ENCODE results near the gene ADCY3.
A peak's percentile ranks its signal among the peaks of the same experiment; 100 is the strongest.

ADCY3 gene

DNA sequence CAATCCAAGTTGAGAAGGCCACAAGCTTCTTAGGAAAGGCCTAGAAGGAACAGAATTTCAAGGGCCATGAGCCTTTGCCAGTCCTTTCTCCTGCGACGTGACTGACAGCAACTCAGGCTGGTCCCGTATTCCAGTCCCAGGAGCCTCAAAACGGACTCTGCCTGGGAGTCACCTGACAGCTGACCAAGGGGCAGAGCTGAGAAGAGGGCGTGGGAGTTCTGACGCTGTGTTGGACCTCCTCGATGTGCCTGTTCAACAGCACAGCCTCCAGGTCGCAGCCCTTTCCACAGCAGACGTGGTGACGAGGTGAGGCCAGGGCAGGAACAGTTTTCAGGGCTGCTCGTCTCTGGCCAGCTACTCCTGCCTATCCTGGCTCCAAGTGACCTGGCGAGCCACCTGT, 89.3 kb downstream of the ADCY3 start:
- no peak for DNase-seq (ENCODE audit: low read depth in 3 of 3)

DNA sequence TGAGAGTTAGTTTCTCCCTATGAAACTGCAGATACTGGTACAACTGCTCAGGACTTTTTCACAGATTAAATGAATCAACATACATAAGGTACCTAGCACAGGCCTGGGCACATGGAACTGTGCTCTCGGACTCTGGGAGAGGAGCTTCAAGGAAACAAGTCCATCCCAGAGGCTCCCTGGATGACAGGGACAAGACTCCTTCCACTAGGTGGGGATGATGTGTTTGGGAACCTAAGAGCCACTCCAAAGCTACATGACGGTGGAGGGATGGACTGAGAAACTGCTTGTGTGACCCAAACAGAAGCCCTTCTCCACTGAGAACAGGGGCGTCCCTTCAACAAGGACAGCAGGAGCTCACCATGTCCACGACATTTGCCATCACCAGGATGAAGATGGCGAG, 89.7 kb downstream of the ADCY3 start:
- no peak for DNase-seq (ENCODE audit: low read depth in 3 of 3)

DNA sequence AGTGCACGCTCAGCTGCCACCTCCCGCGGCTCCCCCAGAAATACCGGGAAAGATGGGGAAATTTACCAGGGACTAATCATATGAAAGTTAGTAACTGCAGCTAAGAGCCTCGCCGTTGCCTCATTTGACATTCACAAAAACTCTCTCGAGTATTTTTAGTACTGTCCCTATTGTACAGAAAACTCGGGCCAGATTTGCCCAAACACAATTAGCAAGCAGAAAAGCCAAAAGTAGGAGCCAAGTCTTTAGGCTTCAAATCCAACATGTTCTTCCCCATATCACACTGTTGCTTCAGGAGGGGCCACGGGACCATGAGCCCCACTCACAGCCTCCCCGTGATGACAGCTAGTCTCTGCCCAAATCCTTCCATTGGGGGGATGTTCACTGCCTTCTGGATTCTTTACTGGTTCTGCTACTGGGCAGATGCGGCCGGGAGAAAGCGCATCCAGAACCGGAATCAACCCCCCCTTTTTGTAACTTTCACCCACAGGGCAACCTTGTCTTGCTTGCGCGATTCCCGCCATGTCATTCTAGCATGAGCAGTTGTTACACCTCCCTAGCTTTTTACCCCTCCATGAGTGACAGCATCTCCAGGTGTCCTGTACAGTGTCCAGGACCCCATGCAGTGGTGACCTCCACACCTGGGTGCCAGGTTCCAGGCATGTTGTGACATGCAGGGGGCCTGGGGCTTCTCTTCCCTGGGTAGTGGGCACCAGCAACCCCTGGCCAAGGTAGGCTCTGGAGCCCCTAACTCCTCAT, 91.6 kb downstream of the ADCY3 start:
- DNase-seq (ENCODE audit: low read depth in 3 of 3): no peak

DNA sequence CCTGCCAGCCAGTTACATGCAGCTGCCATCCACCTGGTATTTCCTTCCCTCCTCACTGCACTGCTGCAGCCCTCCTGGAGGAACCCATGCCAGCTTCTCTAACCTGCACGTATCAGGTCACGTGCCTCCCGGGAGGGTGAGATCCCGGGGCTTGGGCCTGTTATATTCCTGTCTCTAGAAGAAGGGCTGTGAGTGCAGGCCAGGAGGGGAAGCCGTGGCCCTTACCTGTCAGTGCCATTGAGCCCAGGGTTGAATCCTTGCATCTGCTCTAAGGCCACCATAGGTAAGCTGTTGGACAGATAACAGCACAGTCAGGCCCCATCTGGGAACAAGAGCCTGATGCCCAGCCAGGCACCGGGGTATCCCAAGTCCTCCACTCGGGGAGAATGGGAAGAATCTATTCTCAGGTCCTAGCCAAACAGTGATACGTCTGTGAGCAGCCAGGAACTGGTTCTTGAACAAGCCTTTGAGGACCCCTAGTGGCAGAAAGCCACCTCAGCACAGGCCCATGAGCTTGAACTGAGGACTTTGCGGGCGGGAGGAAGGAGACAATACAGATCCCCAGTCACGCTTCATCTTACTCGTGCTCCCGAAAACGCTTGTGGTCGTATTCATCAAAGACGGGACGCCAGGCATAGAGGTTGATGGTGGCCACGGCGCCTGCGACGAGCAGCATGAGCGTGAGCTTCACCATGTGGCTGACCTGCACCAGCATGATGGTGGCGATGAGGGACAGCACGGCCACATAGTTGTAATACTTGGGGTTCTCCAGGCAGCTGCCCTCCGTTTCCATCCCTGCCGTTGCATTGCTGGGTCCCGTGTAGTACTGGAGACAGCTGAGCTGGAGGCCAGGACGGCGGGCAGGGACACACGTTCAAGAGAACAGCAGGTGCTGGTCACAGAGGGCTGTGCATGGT, 92.5 kb downstream of the ADCY3 start:
- DNase-seq (ENCODE audit: low read depth in 3 of 3): peak; percentile 37 to 49 (median 43)

DNA sequence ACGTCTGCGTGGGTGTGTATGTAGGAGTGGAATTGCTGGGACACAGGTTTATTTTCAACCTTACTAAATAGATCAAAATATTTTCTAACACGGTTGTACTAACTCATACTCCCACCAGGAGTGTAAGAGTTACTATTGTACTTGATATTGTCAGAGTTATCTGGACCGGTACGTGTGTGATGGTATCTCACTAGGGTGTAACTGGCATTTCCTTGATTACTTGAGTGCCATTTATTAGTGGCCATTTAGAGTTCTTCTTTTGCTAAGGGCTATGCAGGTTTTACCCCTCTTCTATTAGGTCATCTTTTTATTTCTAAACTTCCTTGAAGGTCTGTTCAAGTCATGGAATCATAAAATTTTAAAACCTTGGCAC, 93.3 kb downstream of the ADCY3 start:
- no peak for DNase-seq (ENCODE audit: low read depth in 3 of 3)

DNA sequence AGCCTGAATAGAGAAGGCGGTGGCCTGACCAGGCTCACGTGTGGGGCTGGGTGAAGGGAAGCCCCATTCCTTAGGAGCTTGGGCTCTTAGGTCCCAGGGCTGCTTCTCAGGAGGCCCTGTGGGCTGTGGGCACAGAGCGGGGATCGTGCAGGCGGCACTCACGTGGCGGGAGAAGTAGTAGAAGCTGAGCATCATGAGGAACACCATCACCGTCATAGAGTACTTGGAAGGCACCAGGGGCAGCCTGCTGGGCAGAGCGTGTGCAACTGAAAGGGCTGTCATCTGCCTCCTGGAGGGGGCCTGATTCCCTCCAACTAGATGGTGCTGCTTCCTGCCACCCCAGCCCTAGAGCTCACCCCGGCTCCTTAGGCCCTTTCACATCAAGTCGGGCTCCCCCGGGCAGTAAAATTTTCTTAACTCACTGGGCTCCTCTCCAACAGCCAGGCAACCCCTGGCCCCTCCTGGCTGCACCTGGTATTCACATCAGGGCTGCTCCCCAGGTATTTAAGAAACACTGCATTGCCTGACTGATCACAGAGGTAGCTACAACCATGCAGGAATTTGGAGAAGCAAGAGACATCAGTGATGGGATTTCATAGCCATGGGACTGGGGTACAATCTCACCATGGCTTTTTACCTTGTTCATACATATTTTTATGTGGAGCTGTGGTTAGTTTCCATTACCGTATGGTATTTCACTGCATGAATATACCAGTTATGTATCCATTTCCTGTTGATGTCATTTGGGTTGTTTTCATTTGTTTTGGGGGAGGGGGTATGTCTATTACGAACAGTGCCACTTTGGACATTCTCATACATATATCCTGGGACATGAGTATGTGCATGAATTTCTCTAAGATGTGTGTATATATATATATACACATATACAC, 93.9 kb downstream of the ADCY3 start:
- DNase-seq (ENCODE audit: low read depth in 3 of 3): no peak

DNA sequence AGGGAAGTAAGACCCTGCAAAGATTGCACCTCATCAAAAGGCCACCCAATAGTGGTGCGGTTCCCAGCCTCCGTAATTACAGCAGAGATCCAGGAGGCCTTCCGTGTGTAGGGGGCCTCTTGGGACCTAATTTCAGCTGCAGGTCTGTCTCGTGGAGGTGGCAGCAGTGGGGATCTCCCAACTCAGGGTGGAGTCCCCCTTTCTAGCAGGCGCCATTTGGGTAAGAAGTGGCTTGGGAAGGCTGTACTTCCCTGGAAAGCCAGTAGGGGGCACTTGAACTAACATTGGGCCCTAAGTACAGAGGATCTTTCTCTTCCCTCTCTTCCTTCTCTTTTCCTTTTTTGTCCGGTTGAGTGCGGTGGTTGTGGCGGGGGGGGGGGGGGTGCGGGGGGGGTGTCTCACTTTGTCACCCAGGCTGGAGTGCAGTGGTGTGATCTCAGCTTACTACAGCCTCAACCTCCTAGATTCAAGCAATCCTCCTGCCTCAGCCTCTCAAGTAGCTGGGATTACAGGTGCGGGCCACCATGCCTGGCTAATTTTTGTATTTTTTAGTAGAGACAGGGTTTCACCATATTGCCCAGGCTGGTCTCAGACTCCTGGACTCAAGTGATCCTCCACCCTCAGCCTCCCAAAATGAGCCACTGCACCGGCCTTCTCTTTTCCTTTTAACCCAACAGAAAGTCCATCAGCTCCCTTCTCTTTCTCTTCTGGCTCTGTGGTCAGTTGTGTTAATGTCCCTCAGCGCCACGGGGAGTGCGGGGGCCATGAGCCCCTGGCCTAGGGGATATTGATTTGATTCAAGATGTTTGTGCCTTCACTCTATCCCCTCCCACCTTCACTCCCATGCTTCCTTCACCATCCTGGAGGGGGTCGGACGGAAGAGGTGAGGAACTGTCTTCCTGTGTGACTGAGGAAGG, 94.8 kb downstream of the ADCY3 start:
- peak in 2 of 3 donors; percentile 13 to 20 for DNase-seq (ENCODE audit: low read depth in 3 of 3)

DNA sequence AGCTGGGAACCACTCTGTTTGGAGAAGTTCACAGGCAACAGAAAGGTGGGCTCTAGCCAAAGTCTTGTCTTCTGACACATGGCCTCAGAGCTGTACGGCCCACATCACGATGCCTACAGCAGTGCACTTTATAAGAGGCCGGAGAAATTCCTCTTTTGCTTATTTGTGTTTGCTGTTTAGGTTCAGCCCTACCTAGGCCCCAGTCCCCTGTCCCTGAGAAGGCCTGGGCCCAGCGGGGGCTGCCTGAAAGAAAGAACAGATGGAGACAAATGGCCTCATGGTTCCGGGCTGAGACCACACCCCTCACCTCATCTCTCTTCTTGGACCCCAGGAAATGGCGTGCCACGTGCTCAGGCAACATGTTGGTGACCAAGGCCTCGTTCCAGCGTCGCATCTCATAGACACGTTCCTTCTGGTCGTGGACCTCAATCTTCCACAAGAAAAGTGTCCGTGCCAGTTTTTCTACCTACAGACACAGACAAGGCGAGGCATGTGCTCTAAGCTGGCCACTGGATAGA, 95.9 kb downstream of the ADCY3 start:
- DNase-seq (ENCODE audit: low read depth in 3 of 3): no peak

DNA sequence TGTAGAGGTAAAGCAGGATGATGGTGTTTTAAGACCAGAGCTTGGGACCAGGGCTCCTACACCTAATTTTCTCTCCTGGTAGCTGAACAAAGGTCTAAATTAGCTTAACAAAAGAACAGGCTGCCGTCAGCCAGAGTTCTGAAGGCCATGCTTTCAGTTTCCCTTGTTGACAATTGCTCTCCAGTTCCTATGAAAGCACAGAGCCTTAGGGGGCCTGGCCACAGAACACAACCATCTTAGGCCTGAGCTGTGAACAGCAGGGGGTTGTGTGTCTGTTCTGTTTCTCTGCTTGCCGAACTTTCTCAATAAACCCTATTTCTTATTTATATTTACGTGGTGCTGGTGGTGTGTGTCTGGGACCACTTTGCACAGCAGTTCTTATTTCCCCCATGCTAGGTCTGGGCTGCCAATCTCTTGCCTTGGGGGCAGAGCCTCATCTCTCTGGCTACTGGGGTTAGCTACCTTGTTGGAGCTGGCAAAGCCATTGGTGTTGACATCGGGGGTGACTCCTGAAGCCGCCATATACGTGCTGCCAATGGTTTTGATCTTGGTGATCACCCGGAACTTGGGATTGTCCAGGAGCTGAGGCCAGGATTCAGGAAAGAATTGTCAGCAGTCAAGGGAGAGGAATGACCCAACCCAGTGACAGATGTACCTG, 97.9 kb downstream of the ADCY3 start:
- no peak for DNase-seq (ENCODE audit: low read depth in 3 of 3)

DNA sequence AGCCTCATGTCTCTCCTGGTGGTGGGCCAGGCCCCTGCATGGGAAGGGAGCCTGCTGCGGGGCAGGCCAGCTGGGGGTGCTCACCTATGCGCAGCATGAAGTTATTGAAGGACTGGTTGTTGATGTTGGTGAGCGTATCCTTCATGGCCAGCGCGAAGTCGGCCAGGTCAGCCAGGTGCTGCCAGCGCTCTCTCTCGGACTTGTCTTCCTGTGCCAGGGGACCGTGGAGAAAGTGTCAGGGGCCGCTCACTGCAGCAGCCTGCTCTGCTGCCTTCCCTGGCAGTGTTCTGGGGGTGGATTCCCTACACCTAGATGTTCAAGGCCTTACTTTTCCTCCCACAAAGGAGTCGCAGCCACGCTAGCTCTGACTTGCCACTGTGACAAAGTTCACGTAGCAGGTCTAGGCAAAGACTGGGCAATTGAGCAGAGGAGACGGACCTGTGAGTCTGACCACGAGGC, 98.6 kb downstream of the ADCY3 start:
- DNase-seq (ENCODE audit: low read depth in 3 of 3): no peak

DNA sequence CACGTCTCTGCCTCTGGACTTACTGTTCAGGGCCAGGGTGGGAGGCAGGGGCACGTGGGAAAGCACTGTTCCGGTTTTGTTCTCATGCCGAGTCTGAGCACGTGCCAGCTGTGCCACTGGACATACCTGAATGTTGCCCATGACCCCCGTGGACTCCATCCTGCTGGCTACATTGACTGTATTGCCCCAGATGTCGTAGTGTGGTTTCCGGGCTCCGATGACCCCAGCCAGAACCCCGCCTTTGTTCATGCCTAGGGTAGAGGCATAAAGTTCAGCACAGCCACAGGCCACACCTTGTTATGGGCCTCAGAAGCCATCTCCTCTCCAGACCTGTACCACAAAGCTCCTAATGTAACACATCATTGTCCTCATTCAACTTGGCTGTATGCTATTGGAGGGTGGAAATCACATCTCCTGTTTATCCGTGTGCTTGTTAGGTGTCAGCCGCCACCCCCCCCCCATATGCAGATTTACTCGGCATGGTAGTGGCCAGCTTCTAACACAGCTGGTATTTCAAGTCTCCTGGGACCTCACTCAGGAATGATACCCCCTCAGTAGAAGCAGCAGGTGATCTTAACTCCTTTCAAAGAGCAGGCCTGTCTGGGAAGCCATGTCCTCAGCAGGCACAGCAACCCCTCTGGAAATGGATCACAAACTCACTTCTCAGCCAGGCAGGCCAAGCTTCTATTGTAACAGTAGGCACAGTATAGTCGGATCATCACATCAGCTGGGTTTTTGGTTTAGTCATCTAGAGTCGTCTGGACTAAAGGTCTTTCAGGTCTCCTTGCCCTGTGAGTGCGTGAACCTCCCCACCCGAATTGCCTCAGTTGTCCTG, 99.2 kb downstream of the ADCY3 start:
- no peak for DNase-seq (ENCODE audit: low read depth in 3 of 3)

DNA sequence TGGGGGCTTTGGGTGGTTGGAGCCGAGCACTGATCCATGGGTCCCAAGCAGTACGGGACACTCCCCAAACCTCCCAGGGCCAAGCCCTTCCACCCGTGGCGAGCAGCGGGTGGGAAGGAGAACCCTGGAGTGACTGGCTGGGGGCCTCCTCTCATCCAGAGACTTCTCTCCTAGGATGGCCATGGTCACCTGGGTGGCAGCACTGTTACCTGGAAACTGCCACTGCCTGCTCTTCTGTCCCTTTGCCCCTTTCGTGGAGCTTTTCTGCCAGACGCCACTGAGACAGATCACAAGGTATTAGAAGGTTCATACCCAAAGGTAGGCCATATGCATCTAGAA, 99.9 kb downstream of the ADCY3 start:
- no peak for DNase-seq (ENCODE audit: low read depth in 3 of 3)

DNA sequence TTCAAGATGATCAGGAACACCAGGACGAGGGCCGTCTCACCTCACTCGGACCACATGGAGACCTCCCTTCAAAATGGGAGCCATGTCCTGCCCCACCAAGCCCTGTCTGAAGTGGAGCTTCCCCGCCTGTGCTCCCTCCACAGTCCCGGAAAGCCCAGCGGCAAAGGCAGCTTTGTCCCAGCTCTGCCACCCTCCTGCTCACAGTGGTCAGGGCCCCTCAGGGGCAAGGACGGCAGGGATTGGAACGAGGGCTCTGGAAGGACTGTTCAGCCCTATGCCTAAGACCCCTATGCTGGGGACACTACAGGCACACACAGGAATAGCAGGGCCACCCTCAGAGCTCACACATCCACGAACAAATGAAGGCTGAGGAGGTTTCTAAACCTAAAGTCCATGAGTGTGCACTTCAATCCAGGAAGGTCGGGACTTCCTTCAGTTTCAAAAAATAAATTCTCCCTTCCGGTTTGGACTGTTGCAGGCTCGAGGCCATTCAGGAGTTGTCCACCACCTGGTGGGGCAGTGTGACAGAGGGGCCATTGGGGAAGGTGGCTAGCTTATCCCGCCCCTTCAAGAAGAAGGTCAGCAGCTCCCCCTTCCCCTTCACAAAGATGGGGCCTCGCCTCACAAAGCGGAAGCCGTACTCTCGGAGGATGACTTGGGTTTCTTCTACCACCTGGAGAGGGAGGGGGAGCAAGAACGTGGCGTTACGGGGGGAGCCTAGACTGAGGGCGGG, 100.4 kb downstream of the ADCY3 start:
- no peak for DNase-seq (ENCODE audit: low read depth in 3 of 3)

DNA sequence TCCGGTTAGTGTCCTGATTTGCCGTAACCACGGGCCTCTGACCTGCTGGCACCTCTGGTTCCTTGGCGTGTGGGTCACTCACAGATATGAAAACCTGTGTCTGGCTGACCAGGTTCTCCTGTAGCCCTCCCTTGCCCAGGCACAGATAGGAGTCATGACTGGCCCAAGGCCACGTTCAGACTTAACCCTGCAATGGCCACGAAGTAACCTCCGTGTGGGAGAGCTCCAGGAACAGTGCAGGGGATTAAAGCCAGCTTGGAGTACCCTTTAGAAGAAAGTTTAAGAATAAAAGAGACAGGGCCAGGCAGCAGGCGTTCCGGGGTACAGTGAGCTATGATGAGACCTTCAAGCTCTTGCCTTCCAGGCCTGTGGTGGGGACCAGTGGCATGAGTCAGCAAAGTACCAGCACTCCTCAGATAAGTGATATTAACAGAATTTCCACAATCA, 101.3 kb downstream of the ADCY3 start:
- DNase-seq (ENCODE audit: low read depth in 3 of 3): no peak

DNA sequence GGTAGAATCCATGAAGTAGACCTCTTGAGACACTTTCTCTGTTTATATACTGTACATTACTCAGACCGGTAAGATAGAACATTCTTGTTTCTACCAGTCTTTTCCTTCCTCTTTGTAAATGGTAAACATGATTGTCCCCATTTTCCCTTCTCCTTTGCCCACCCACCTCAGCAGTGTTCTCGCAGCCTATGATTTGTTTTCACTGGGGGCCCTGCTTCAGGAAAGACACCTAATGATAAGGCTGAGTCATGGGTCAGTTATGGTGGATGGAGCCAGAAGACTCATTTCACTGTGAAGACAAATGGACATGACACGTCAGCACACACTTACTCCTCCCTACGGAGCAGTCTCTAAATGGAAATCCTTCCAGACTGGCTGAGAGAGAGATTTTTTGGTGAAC, 103.2 kb downstream of the ADCY3 start:
- DNase-seq (ENCODE audit: low read depth in 3 of 3): no peak

DNA sequence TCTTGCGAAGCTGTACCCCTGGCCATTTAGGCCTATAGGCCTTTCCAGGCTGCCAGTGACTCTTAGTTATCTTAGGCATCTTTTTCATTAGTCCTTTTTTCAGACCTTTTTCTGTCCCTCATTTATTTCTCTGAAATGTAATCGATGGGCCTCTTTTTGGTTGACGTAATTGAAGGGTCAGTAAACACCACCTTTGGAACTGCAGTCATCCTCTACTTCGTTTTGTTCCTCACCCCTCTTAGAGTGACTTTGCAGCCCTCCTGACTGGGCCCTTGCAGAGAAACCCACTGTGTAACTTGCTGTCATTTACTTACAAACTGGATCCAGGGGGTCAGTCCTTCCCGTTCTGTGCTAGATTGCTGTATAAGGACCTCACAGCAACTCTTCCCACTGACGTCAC, 103.6 kb downstream of the ADCY3 start:
- no peak for DNase-seq (ENCODE audit: low read depth in 3 of 3)

DNA sequence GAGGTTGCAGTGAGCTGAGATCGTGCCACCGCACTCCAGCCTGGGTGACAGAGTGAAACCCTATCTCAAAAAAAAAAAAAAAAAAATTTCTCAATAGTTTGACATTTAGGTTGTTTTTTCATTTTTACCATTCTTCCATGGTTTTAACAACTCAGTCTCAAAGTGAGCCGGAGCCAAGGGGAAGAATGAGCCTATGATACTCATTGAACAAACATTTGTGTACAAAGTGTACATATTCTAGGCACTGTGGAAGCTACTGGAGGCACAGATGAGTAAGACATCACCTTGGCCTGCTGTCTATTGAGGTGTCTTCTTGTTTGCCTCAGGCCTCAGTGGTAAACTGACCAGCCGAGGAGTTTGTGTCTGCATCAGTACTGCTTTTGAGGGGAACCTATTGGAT, 104.9 kb downstream of the ADCY3 start:
- no peak for DNase-seq (ENCODE audit: low read depth in 3 of 3)

DNA sequence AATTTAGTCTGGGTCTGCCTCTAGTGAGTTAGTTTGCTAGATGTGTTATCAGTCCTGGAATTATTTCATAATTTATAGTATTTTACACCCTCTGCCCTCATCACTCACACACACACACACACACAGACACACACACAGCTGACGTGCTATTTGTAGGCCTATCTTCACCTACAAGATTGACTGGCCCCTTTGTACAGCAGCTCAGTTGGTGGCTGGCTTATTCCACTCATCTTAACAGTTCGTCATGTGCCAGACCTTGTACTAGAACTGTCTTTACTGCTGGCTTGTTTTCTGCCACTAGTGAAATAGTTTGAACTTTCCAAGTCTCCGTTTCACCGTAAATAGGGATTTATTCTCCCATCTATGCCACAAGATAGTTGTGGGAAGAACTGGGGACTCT, 105.5 kb downstream of the ADCY3 start:
- DNase-seq (ENCODE audit: low read depth in 3 of 3): no peak

DNA sequence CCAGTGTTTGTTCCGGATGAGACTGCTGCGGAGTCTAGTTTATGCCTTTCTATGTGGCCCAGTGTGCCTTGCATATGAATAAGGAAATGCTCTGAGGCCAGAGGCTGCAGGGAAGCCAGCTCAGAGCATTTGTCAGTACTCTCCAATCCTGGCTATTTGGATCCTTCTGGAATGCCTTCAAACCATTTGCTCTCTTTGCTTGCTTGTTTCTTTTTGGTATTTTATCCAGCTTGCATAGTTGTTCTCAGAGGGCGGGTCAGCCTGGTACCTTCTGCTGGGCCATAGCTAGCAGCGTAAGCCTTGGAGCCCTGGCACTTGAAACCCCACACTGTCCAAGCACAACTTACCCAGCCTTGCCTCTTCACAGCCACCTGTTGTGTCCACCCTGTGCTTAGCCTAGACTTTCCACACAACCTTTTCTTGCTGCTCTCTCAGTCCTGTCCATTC, 106.3 kb downstream of the ADCY3 start:
- DNase-seq (ENCODE audit: low read depth in 3 of 3): no peak
